Measurements from ENCODE around the gene CELF2.
"Not testable (repeated sequence)": the region's sequence is repeated elsewhere in the genome, so short reads cannot be mapped to it uniquely, and the experiment has no call there.

Gene CELF2

DNA sequence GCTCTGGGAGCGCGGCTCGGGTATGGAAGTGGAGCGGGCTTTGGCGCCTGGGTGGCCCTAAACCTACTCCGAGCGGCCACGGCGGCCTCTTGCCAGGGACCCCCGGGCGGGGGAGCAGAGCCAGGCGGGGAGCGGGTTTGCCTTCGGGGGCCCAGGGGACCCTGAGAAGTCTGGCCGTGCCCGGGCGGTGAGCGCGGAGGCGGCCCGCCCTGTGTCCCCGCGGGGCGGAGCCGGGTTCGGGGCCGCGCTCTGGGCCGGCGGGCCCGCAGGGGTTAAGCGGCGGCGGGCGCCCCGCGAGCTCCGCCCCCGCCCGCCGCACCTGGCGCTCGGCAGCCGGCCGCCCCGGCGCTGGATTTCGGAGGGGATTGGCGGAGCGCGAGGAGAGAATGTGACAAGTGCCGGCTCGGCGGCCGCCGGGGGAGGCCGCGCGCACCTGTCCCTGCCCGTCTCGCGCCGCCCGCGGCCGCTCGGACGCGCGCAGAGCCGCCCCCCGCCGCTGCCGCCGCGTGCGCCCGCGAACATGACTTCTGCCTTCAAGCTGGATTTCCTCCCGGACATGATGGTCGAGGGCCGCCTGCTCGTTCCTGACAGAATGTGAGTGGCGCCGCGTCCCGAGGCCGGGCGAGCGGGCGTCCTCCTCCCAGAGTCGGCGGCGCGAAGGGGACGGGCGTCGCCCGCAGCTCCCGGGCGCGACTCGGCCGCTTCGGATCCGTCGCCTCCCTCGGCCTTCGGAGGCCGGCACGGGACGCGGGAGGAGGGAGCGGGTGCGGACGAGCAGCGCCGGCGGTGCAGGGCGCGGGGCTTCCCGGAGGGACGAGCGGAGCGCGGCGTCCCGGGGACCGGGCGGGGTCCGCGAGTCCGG, at the start of gene CELF2:
Gene CELF2 (plus strand): TSS at position 303 of the 862 bp plus-strand sequence. CDS start 218 bp downstream, at position 521.
- DNase-seq: peak; percentile 34

DNA sequence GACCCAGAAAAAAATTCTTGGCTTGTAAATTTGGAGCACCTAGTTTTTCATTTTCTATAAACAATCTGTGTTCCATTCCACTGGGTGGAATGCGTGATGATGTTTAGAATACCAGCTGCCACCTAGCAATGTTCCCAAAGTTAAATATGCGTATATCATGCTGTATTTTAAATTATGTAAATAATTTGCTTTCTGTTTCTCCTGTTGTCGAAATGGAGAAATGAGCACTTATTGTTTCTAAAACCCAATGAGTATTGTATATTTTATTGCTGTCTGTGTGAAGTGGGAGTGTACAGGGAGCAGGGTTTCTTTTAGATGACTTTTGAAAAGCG, 49.4 kb upstream of the CELF2 start:
- DNase-seq: no peak

DNA sequence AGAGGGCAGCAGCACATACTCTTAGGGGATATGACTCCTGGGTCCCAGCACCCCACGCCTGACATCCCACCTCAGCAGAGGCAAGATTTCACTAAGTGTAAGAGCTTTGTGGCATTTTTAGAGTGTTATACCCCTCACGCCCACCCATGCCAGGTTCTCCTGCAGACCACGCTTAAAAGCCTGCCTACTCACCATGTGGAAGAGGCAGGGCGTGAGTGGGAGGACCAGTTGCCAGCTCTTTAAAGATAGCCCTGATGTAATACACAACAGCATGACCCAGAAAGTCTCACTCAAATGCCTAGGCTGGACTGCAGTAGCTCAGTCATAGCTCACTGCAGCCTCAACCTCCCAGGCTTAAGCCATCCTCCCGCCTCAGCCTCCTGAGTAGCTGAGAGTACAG, 44.4 kb upstream of the CELF2 start:
- DNase-seq: no peak

DNA sequence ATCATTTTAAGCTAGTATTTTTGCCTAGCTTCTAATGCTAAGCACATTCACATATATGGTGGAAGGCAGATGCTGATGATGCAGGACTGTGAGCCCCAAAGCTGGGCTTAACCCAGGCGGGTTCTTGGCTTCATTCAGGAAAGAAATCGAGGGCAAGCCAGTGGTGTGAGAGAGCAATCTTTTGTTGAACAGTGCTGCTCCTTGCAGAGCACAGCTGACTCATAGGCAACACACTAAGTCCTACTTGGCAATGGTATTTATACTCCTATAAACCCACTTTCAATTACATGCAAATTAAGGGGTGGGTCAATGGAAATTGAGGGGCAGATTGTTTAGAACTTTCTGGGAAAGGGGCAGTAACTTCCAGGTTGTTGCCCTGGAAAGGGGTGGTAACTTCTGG, 42.0 kb upstream of the CELF2 start:
- no peak for DNase-seq

GRCh38 chr10:10976652-10977051, 41.0 kb upstream of the CELF2 start:
- no peak for DNase-seq

DNA sequence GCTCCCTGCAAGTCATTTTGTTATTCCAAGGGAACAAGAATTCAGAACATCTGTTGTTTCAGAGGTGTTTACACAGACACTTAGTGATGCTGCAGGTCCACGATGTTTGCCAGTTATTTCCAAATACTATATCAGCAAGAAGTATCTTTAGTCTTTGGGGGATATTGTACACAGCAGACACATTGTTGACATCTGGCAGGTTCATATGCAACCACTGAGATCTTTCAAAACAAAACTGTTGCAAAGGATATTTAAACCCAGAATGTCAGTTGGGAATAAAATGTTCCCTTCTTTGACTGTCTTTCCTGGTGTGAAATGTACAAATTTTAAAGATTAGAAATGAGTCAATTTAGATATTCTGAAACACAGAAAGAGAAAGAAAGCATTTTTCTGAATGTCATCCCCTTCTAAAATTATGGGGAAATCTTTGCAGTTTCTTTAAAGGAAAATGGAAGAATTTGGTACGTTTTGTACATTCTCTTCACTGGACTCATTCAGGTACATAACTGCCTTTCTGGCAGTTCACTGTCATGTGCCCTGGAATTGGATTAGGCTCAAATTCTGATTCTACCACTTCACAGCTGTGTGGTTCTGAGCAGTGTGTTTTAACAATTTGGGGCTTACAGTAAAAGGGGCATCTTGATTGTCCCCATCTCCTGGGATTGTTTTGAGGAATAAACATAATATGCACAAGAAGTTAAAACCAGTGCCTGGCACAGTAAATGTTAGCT, 40.3 kb upstream of the CELF2 start:
- no peak for DNase-seq

DNA sequence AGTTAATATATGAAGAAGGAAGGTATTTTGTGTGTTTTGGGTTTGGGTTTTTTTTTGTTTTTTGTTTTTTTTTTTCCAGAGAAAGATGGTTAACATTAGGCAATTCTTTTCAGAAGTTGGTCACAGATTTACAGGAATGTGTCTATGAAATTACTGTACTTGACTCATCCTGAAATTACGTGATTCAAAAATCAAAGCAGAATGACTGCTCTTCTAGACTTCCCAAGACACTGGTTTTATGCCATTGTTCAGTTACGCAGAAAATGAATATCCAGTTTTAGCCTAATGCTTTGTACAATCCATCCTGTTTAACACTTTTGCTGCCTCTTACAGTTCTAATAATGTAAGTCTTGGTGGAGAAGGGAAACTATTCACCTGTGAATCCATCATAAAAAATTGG, 39.7 kb upstream of the CELF2 start:
- DNase-seq: no peak

- DNase-seq: no peak
These were observed 32.3 kb upstream of the CELF2 start for GRCh38 chr10:10985361-10985760.

- DNase-seq: no peak
These were observed 31.1 kb upstream of the CELF2 start for GRCh38 chr10:10986606-10987005.

- DNase-seq: no peak
These were observed 30.6 kb upstream of the CELF2 start for GRCh38 chr10:10987111-10987510.

GRCh38 chr10:10989669-10990068, 28.0 kb upstream of the CELF2 start:
- no peak for DNase-seq

DNA sequence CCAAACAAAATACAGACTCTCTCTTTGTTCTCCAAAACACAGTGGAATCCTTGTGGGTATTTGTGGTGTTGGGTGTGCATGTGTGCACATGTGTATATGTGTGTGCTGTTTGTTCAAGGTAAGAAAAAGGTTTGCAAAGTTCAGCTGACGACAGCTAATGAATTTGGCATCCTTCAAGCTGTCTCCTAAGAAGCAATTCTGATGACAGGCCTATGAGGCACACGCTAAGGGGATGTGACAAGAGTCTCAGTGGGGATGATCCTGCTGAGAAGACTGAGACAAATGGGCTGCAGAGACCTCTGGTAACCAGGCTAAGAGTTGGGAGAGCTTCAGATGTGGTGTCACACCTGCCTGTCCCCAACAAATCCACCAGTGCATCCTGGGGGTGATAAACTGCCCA, 26.5 kb upstream of the CELF2 start:
- DNase-seq: no peak

DNA sequence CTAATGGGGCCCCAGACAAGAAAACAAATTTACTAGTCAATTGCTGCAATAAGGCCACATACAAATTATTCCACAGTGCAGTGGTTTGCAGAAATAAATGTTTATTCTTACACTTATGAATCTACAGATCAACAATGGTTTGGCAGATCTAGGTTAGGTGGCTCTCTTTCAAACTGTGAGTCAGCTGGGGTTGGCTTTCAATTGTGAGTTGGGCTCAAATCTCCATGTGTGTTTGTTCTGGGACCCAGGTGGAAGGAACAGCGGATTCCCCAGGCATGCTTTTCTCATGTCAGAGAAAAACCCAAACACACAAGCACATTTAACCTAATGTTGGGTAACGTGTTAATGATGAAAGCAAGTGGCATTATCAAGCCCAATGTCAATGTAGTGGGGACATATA, 25.6 kb upstream of the CELF2 start:
- no peak for DNase-seq

GRCh38 chr10:10992961-10993714, 24.5 kb upstream of the CELF2 start:
- no peak for DNase-seq

DNA sequence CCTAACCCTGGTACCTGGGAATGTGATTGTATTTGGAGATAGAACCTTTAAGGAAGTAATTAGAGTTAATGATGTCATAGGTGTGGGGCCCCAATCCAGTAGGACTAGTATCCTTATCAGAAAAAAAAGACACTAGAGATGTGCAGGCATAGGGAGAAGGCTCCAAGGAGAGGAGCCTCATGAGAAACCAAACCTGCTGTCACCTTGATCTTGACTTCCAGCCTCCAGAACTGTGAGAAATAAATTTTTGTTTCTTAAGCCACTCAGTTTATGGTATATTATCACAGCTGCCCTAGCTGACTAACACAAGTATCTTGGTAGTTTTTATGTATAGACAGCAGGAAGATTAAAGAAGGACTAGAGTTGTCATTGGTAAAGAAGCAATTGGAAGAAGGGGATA, 23.9 kb upstream of the CELF2 start:
- no peak for DNase-seq

DNA sequence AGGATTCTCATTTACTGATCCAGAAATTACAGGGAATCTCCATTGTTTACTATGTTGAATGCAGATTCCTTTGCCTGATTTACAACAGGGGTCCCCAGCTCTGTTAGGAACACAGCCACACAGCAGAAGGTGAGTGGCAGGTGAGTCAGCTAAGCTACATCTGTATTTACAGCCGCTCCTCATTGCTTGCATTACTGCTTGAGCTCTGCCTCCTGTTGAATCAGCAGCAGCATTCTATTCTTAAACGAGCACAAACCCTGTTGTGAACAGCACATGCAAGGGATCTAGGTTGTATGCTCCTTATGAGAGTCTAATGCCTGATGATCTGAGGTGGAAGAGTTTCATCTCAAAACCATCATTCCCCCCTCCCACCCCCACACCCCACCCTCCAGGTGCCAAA, 23.3 kb upstream of the CELF2 start:
- no peak for DNase-seq

DNA sequence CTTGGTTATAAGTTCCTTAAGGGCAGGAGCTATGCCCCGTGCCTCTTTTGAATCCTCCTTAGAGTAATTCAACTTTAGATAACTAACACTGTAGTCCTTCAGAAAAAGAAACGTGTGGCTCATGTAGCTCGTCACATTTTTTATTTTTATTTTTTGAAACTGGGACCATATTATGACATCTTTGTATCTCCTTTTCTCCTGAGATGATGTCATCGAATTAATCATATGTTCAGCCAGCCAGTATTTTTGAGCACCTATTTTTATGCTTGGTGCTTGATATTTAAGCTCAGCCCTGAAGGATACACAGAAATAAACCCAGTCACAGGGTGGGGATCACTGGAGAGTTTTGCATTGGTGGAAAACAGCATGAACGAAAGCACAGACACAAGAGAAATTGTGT, 22.6 kb upstream of the CELF2 start:
- no peak for DNase-seq

- no peak for DNase-seq
These were observed 20.6 kb upstream of the CELF2 start for GRCh38 chr10:10996966-10997620.

- not testable (repeated sequence) for DNase-seq
These were observed 18.2 kb upstream of the CELF2 start for GRCh38 chr10:10999501-10999900.

DNA sequence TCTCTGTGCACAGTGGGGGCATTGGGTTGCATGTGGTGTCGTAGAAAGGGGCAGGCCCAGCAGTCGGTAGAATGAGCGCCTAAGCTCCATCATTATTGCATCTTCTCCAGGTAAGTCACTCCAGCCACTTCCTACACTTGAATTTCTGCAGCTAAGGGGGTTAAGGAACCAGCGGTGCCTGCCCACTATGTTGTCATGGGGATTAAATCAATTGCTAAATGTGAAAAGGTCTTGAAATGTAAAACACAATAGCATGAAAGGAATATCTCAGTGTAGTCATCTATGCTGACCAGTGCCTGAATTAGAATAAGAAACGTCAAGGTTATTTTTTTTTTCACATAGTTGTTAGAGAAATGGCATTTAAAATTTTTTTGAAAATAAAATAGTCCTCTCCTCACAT, 15.2 kb upstream of the CELF2 start:
- no peak for DNase-seq

DNA sequence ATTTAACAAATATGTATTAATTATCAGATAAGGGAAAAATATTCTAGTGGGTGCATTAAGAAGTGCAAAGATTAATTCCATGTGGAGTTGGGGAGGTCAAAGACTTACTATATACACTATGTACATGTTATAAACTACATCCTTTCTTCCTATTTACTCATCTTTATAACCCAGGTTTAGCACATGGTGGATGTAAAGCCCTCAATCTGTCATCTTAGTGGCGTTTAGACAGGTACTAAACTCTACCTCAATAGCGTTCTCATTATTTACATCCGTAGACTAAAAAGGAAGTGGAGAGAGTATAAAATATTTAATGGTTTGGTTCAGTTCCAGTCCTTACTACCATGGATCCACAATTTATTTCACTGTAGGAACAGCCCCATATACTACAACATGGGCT, 14.8 kb upstream of the CELF2 start:
- no peak for DNase-seq

- no peak for DNase-seq
These were observed 14.0 kb upstream of the CELF2 start for GRCh38 chr10:11003679-11004078.

Measured in CD4-positive, alpha-beta T cell treated with Interleukin-17A for 1 hour (primary cell).